ENCODE measurements around the gene WDFY4. TPM values are rescaled to one million over a fixed set of nuclear protein-coding genes. Genes with fewer than 3 reads are reported as not detected.

Gene WDFY4
- polyA plus RNA-seq, 1 experiment = not detected

GRCh38 chr10:48791267-48791928, 106.7 kb downstream of the WDFY4 start:
- CTCF ChIA-PET = no interaction called here
- POLR2A ChIA-PET = no interaction called here
- no peaks in the 10 kb centered on the region for H3K36me3 ChIP-seq (ENCODE audit: control insufficient read depth, insufficient read depth, low read length)
- TF ChIP-seq CTCF (IDR thresholded peaks at IDR 0.05; ENCODE audit: insufficient read depth, low read depth, low read length) = no peak
- peaks cover 1% of the 10 kb centered on the region; the same call in 1 of the 2 replicates for H3K27me3 ChIP-seq (ENCODE audit: control insufficient read depth, insufficient read depth, low read length)
- no peak for DNase-seq (ENCODE audit: low read depth)
- no peak overlapping the region for H3K4me3 ChIP-seq (ENCODE audit: low read depth, low read length)

- TF ChIP-seq CTCF (IDR thresholded peaks at IDR 0.05; ENCODE audit: insufficient read depth, low read depth, low read length) = no peak
- H3K4me3 ChIP-seq (ENCODE audit: low read depth, low read length) = no peak overlapping the region
- POLR2A ChIA-PET = no interaction called here
- no peak for DNase-seq (ENCODE audit: low read depth)
- H3K36me3 ChIP-seq (ENCODE audit: control insufficient read depth, insufficient read depth, low read length) = no peaks in the 10 kb centered on the region
- CTCF ChIA-PET = no interaction called here
- H3K27me3 ChIP-seq (ENCODE audit: control insufficient read depth, insufficient read depth, low read length) = peaks cover 1% of the 10 kb centered on the region; the same call in 1 of the 2 replicates
Observed at GRCh38 chr10:48792121-48792520, 107.4 kb downstream of the WDFY4 start.

GRCh38 chr10:48792687-48793096, 108.0 kb downstream of the WDFY4 start:
- Histone ChIP-seq H3K36me3 (ENCODE audit: control insufficient read depth, insufficient read depth, low read length) (no peaks in the 10 kb centered on the region), H3K4me3 (ENCODE audit: low read depth, low read length) (no peak overlapping the region), H3K27me3 (ENCODE audit: control insufficient read depth, insufficient read depth, low read length) (no peaks in the 10 kb centered on the region)
- POLR2A ChIA-PET = no interaction called here
- CTCF ChIA-PET = interaction anchor here (1.3 kb wide), 1 partner anchor 15 kb away, joined by 3 read pairs; no protein-coding TSS in a partner anchor
- peak; percentile 41 for DNase-seq (ENCODE audit: low read depth)
- TF ChIP-seq CTCF (IDR thresholded peaks at IDR 0.05; ENCODE audit: insufficient read depth, low read depth, low read length) = no peak

- H3K36me3 ChIP-seq (ENCODE audit: control insufficient read depth, insufficient read depth, low read length) = no peaks in the 10 kb centered on the region
- TF ChIP-seq CTCF (IDR thresholded peaks at IDR 0.05; ENCODE audit: insufficient read depth, low read depth, low read length) = no peak
- ChIA-PET CTCF (no interaction called here), POLR2A (no interaction called here)
- H3K27me3 ChIP-seq (ENCODE audit: control insufficient read depth, insufficient read depth, low read length) = no peaks in the 10 kb centered on the region
- H3K4me3 ChIP-seq (ENCODE audit: low read depth, low read length) = no peak overlapping the region
- DNase-seq (ENCODE audit: low read depth) = no peak
Observed at GRCh38 chr10:48794074-48794473, 109.4 kb downstream of the WDFY4 start.

- no peak for DNase-seq (ENCODE audit: low read depth)
- ChIA-PET CTCF (no interaction called here), POLR2A (no interaction called here)
- no peaks in the 10 kb centered on the region for H3K27me3 ChIP-seq (ENCODE audit: control insufficient read depth, insufficient read depth, low read length)
- no peaks in the 10 kb centered on the region for H3K36me3 ChIP-seq (ENCODE audit: control insufficient read depth, insufficient read depth, low read length)
- H3K4me3 ChIP-seq (ENCODE audit: low read depth, low read length) = no peak overlapping the region
- no peak for TF ChIP-seq CTCF (IDR thresholded peaks at IDR 0.05; ENCODE audit: insufficient read depth, low read depth, low read length)
Observed at GRCh38 chr10:48796713-48797245, 112.1 kb downstream of the WDFY4 start.
